MG63 (cell line): ENCODE results near the gene RASA2. TPM values are rescaled to one million over a fixed set of nuclear protein-coding genes. Genes with fewer than 3 reads are reported as not detected.
A peak's percentile ranks its signal among the peaks of the same experiment; 100 is the strongest.
"Not testable (repeated sequence)": the region's sequence is repeated elsewhere in the genome, so short reads cannot be mapped to it uniquely, and the experiment has no call there.

Source experiments
- DNase-seq: peaks from one replicate; pipeline ENCODE4 v3.0.0-alpha.2; 2020
- H3K27me3 ChIP-seq: fragments of 250-450 bp; sonication (Bioruptor Pico); 2 replicates; pipeline ENCODE4 v1.5.1; 2020; ENCODE audit warnings: mild to moderate bottlenecking, moderate library complexity
- H3K36me3 ChIP-seq: fragments of 250-450 bp; sonication (Bioruptor Pico); 2 replicates; pipeline ENCODE4 v1.5.1; 2020; ENCODE audit warnings: mild to moderate bottlenecking, moderate library complexity
- H3K4me3 ChIP-seq: fragments of 250-450 bp; sonication (Bioruptor Pico); 2 replicates; pipeline ENCODE4 v1.5.1; 2020; ENCODE audit warnings: mild to moderate bottlenecking, moderate library complexity
- H3K9me3 ChIP-seq: fragments of 250-450 bp; sonication (Bioruptor Pico); 2 replicates; pipeline ENCODE4 v1.5.1; 2020; ENCODE audit warnings: mild to moderate bottlenecking, moderate library complexity
- total RNA-seq: library from RNA; depleted of rRNA; stranded (reverse); fragments of >200 nt; shearing (Covaris generic); gene quantifications from 2 replicates; pipeline ENCODE4 v1.2.3, GENCODE V29; 2014; ENCODE audit warnings: low replicate concordance

RASA2 gene
- total RNA-seq, 1 experiment from 2014 or later, result 10.0 TPM

- Histone ChIP-seq H3K4me3 (no peak overlapping the region), H3K9me3 (no peaks in the 10 kb centered on the region), H3K36me3 (no peaks in the 10 kb centered on the region), H3K27me3 (no peaks in the 10 kb centered on the region)
- DNase-seq, result peak; percentile 60
These were observed 4.4 kb upstream of the RASA2 start for GRCh38 chr3:141482245-141482922.

GRCh38 chr3:141484701-141485287 is 2.0 kb upstream of the RASA2 start:
- Histone ChIP-seq H3K9me3 (no peaks in the 10 kb centered on the region), H3K27me3 (no peaks in the 10 kb centered on the region), H3K4me3 (no peak overlapping the region), H3K36me3 (no peaks in the 10 kb centered on the region; the same call in 1 of the 2 replicates)
- no peak for DNase-seq

- H3K36me3 ChIP-seq, result no peaks in the 10 kb centered on the region; the same call in 1 of the 2 replicates
- peak; percentile 13 for DNase-seq
- no peaks in the 10 kb centered on the region for H3K9me3 ChIP-seq
- H3K27me3 ChIP-seq, result no peaks in the 10 kb centered on the region
- H3K4me3 ChIP-seq, result peak overlapping the region; percentile 79
These were observed 959 bp upstream of the RASA2 start for GRCh38 chr3:141485641-141486495.

GRCh38 chr3:141486496-141486745 is 406 bp upstream of the RASA2 start:
- Histone ChIP-seq H3K9me3 (no peaks in the 10 kb centered on the region), H3K27me3 (no peaks in the 10 kb centered on the region), H3K36me3 (no peaks in the 10 kb centered on the region; the same call in 1 of the 2 replicates), H3K4me3 (peak overlapping the region; percentile 79)
- no peak for DNase-seq

GRCh38 chr3:141487521-141488252 is 860 bp downstream of the RASA2 start:
- peak; percentile 87 for DNase-seq
- H3K9me3 ChIP-seq, result no peaks in the 10 kb centered on the region
- peak overlapping the region; percentile 79 for H3K4me3 ChIP-seq

GRCh38 chr3:141489203-141489602 is 2.4 kb downstream of the RASA2 start:
- Histone ChIP-seq H3K27me3 (no peaks in the 10 kb centered on the region), H3K9me3 (no peaks in the 10 kb centered on the region), H3K36me3 (no peaks in the 10 kb centered on the region; the same call in 1 of the 2 replicates), H3K4me3 (no peak overlapping the region)
- no peak for DNase-seq

More at GRCh38 chr3:141487521-141488252, 860 bp downstream of the RASA2 start:
- Histone ChIP-seq H3K36me3 (no peaks in the 10 kb centered on the region; the same call in 1 of the 2 replicates), H3K27me3 (no peaks in the 10 kb centered on the region)

GRCh38 chr3:141491081-141491480 is 4.3 kb downstream of the RASA2 start:
- Histone ChIP-seq H3K27me3 (no peaks in the 10 kb centered on the region), H3K36me3 (peaks cover 7% of the 10 kb centered on the region; the same call in 1 of the 2 replicates), H3K9me3 (no peaks in the 10 kb centered on the region), H3K4me3 (no peak overlapping the region)
- no peak for DNase-seq

- no peaks in the 10 kb centered on the region for H3K9me3 ChIP-seq
These were observed 5.1 kb downstream of the RASA2 start for GRCh38 chr3:141491929-141492328.

GRCh38 chr3:141493184-141493583 is 6.4 kb downstream of the RASA2 start:
- Histone ChIP-seq H3K36me3 (peaks cover 7% of the 10 kb centered on the region; the same call in 1 of the 2 replicates), H3K27me3 (no peaks in the 10 kb centered on the region), H3K9me3 (no peaks in the 10 kb centered on the region), H3K4me3 (no peak overlapping the region)
- no peak for DNase-seq

More at GRCh38 chr3:141491929-141492328, 5.1 kb downstream of the RASA2 start:
- H3K4me3 ChIP-seq, result no peak overlapping the region
- peaks cover 7% of the 10 kb centered on the region; the same call in 1 of the 2 replicates for H3K36me3 ChIP-seq
- DNase-seq, result no peak
- no peaks in the 10 kb centered on the region for H3K27me3 ChIP-seq

GRCh38 chr3:141497589-141497988 is 10.8 kb downstream of the RASA2 start:
- H3K36me3 ChIP-seq, H3K9me3 ChIP-seq, H3K4me3 ChIP-seq, H3K27me3 ChIP-seq, DNase-seq: not testable (repeated sequence)

- no peak for DNase-seq
- Histone ChIP-seq H3K36me3 (peaks cover 16% of the 10 kb centered on the region), H3K9me3 (no peaks in the 10 kb centered on the region; the same call in 1 of the 2 replicates), H3K27me3 (no peaks in the 10 kb centered on the region), H3K4me3 (no peak overlapping the region)
These were observed 11.9 kb downstream of the RASA2 start for GRCh38 chr3:141498598-141499223.

- Histone ChIP-seq H3K27me3 (no peaks in the 10 kb centered on the region), H3K9me3 (no peaks in the 10 kb centered on the region; the same call in 1 of the 2 replicates), H3K36me3 (peaks cover 16% of the 10 kb centered on the region), H3K4me3 (no peak overlapping the region)
- no peak for DNase-seq
These were observed 12.5 kb downstream of the RASA2 start for GRCh38 chr3:141499284-141499683.

GRCh38 chr3:141499965-141500364 is 13.1 kb downstream of the RASA2 start:
- no peaks in the 10 kb centered on the region; the same call in 1 of the 2 replicates for H3K9me3 ChIP-seq
- peaks cover 13% of the 10 kb centered on the region for H3K36me3 ChIP-seq
- H3K27me3 ChIP-seq, result no peaks in the 10 kb centered on the region
- no peak overlapping the region for H3K4me3 ChIP-seq
- DNase-seq, result no peak

- Histone ChIP-seq H3K36me3 (peaks cover 13% of the 10 kb centered on the region), H3K4me3 (no peak overlapping the region), H3K27me3 (no peaks in the 10 kb centered on the region), H3K9me3 (no peaks in the 10 kb centered on the region; the same call in 1 of the 2 replicates)
- DNase-seq, result no peak
These were observed 13.6 kb downstream of the RASA2 start for GRCh38 chr3:141500397-141500796.

GRCh38 chr3:141505166-141505565 is 18.3 kb downstream of the RASA2 start:
- H3K36me3 ChIP-seq, result peaks cover 7% of the 10 kb centered on the region
- no peak for DNase-seq

GRCh38 chr3:141506071-141506470 is 19.2 kb downstream of the RASA2 start:
- no peaks in the 10 kb centered on the region for H3K9me3 ChIP-seq
- peaks cover 7% of the 10 kb centered on the region for H3K36me3 ChIP-seq
- no peaks in the 10 kb centered on the region for H3K27me3 ChIP-seq
- DNase-seq, result no peak
- no peak overlapping the region for H3K4me3 ChIP-seq

More at GRCh38 chr3:141505166-141505565, 18.3 kb downstream of the RASA2 start:
- Histone ChIP-seq H3K9me3 (no peaks in the 10 kb centered on the region), H3K4me3 (no peak overlapping the region), H3K27me3 (no peaks in the 10 kb centered on the region)
